Psoas muscle (tissue), 8 donors: ENCODE results near the gene PRKAG2. TPM values are rescaled to one million over a fixed set of nuclear protein-coding genes. Genes with fewer than 3 reads are reported as not detected.

ENCODE experiments used
- ATAC-seq, 4 donors: fragments of 200-7000 bp; cut with Tn5 transposase; one replicate each; pipeline ENCODE4 v1.9.1; 2020; ENCODE audit warnings: moderate library complexity in 3 of 4, mild to moderate bottlenecking in 2 of 4
- DNase-seq, 2 donors: peaks; one replicate each; pipeline ENCODE4 v3.0.0-alpha.2; 2020
- H3K27ac ChIP-seq: fragments of 200-600 bp; one replicate; pipeline ENCODE4 v1.8.0; 2022
- H3K27me3 ChIP-seq, 3 donors: fragments of 200-600 bp in 1 of 3; one replicate each; pipeline versions ENCODE4 v1.6.1 to v1.8.0; 2013 to 2022; ENCODE audit warnings: low read length in 2 of 3, mild to moderate bottlenecking in 2 of 3, moderate library complexity in 1 of 3; ENCODE audit not compliant: insufficient read depth in 3 of 3
- H3K36me3 ChIP-seq, 2 donors: fragments of 200-600 bp in 1 of 2; one replicate each; pipeline versions ENCODE4 v1.6.1 to v1.8.0; 2013 to 2022; ENCODE audit warnings: low read depth in 1 of 2, mild to moderate bottlenecking in 1 of 2, moderate library complexity in 1 of 2; ENCODE audit not compliant: insufficient read depth in 1 of 2
- H3K4me1 ChIP-seq: fragments of 200-600 bp; one replicate; pipeline ENCODE4 v1.8.0; 2022
- H3K4me3 ChIP-seq: fragments of 200-600 bp; one replicate; pipeline ENCODE4 v1.8.0; 2022; ENCODE audit warnings: mild to moderate bottlenecking
- H3K9me3 ChIP-seq: fragments of 200-600 bp; one replicate; pipeline ENCODE4 v1.8.0; 2022
- WGBS, 3 donors: extraction: QIAGEN DNeasy Blood & Tissue Kit; methylation state at CpG; one replicate each; pipeline versions ENCODE4 v1.1.6 to v1.1.7; 2013; 5-methylcytosine and 5-hydroxymethylcytosine counted together
- intact Hi-C, 2 donors: fragments of 100-400 bp; cut with DNase I; formaldehyde crosslinking; loops; one replicate each; pipeline versions ENCODE4 v1.11.0 to v1.14.2; 2022
- polyA plus RNA-seq, 3 donors: library from polyadenylated mRNA; stranded (reverse); fragments of 200-250 nt; gene quantifications; one replicate each; pipeline ENCODE4 v1.2.3, GENCODE V29; 2013
- total RNA-seq, 4 donors: library from RNA; stranded (reverse); fragmentation: NEBNext Ultra II Directional in 2 of 4; extraction: Animal tissue kit (Norgen Biotek cat#: 25700) in 2 of 4; gene quantifications; one replicate each; pipeline versions ENCODE4 v1.2.1 to v1.2.4, GENCODE V29; 2021 to 2023
- TF ChIP-seq, protein P1 (sequence below): fragments of 200-600 bp; IDR thresholded peaks from one replicate; pipeline ENCODE4 v1.8.0; 2022; ENCODE audit warnings: antibody characterized with exemption
- donor health status: healthy with polysubstance abuse.
- donor health status: DM: no; HTN: no; CAD: no; lungs with moderate emphysema.
- donor health status: Bipolar disorder and iron deficiency.
- donor health status: healthy.
- donor health status: DM: yes; HTN: yes; CAD: no.
- donor health status: DM: no; HTN: no; CAD: no.
- donor health status: DM: no; HTN: no; CAD: no.
- donor health status: DM: yes; HTN: yes; CAD: no.

Gene PRKAG2
- total and polyA plus RNA-seq, 7 donors = 9.3 to 143 (median 19.8) TPM

DNA sequence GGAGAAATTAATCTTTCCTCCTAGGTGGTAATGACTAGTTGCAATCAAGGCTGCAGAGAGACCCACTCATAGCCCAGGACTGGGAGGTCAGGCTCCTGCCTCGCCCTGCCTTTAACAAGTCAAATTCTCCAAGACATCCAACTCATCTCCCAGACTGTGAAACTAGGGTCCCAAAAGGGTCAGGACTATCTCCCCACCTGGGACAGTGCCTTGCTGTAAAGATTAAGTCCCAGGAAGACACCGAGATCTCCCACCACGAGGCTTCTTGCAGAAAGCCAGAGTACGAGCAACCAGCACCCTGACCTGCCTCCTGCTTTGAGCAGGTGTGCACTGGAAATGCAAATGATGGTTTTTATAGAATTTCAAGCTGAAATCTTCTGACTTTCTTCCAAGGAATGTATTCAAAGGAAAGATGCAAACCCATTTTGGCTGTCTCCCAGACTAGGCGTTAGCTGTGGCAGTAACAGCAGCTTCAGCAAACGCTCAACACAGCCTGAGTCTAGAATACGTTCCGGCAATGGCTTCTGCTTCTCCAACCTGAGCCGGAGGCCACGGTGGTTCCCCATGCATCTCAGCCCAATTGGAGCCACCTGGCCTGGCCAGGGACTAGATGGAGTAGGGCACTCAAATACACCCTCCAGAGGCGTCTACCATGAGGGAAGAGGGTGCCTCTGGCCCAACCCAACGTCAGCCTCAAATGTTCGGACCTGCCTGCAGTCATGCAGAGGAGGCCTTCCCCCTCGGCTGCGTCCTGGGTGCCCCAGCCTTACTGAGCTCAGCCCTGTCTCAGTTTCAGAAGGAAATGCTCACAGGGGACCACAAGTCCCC, 170.4 kb downstream of the PRKAG2 start:
- Histone ChIP-seq H3K4me3 (peak overlapping the region; percentile 35), H3K27me3 (no peaks in the 10 kb centered on the region), H3K4me1 (peaks cover 45% of the 10 kb centered on the region), H3K9me3 (no peaks in the 10 kb centered on the region), H3K36me3 (no peaks in the 10 kb centered on the region), H3K27ac (peak overlapping the region; percentile 47)
- DNase-seq (peak in 1 of 2 donors; percentile 15), ATAC-seq (no peak)
- TF ChIP-seq, protein P1, sequence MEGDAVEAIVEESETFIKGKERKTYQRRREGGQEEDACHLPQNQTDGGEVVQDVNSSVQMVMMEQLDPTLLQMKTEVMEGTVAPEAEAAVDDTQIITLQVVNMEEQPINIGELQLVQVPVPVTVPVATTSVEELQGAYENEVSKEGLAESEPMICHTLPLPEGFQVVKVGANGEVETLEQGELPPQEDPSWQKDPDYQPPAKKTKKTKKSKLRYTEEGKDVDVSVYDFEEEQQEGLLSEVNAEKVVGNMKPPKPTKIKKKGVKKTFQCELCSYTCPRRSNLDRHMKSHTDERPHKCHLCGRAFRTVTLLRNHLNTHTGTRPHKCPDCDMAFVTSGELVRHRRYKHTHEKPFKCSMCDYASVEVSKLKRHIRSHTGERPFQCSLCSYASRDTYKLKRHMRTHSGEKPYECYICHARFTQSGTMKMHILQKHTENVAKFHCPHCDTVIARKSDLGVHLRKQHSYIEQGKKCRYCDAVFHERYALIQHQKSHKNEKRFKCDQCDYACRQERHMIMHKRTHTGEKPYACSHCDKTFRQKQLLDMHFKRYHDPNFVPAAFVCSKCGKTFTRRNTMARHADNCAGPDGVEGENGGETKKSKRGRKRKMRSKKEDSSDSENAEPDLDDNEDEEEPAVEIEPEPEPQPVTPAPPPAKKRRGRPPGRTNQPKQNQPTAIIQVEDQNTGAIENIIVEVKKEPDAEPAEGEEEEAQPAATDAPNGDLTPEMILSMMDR = no peak
- intact Hi-C loops = loop anchor here in 1 of 2 donors (5.0 kb wide), 1 partner anchor 41 kb away; no protein-coding TSS in a partner anchor
- 83 to 94% (median 87%) methylated on average over 15 of the region's 15 CpGs for WGBS, 3 donors

DNA sequence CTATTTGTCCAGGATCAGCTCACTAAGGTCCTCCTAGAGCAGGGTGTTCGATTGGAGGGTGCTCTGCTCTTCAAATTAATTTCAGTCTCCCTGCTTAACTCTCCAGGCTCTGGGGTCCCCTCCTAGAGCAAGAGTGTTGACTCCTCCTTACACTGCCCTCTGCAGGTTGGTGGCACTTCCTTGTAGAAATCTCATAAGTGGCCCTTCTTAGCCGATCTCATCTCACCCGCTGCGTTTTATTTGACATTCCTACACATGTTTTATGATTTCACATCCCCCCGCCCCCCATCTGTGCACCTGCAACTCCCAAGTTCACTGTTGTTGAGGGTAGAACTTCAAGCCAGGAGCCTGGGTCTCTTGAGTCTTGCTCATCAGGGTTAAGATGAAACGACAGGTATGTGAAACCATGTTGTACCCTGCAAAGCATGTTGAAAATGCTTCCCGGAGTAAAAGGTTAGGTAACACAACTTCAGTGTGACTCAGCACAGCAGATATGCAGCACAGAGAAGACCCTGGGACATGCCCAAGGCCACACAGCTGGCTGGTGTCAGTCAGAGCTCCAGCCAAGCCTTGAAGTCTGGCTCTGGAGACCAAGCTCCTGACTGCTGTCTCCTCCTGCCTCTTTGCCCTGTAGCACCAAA, 171.2 kb downstream of the PRKAG2 start:
- Histone ChIP-seq H3K27ac (peak overlapping the region; percentile 47), H3K36me3 (no peaks in the 10 kb centered on the region), H3K4me3 (peak overlapping the region; percentile 35), H3K4me1 (peaks cover 45% of the 10 kb centered on the region), H3K27me3 (no peaks in the 10 kb centered on the region), H3K9me3 (no peaks in the 10 kb centered on the region)
- TF ChIP-seq, protein P1 = peak; percentile 42
- peak; percentile 59 to 76 for DNase-seq
- peak; percentile 79 to 88 (median 83) for ATAC-seq
- intact Hi-C loops = loop anchor here in 1 of 2 donors (5.0 kb wide), 1 partner anchor 42 kb away; no protein-coding TSS in a partner anchor
- 12 to 28% (median 21%) methylated on average over 7 of the region's 7 CpGs for WGBS, 3 donors

DNA sequence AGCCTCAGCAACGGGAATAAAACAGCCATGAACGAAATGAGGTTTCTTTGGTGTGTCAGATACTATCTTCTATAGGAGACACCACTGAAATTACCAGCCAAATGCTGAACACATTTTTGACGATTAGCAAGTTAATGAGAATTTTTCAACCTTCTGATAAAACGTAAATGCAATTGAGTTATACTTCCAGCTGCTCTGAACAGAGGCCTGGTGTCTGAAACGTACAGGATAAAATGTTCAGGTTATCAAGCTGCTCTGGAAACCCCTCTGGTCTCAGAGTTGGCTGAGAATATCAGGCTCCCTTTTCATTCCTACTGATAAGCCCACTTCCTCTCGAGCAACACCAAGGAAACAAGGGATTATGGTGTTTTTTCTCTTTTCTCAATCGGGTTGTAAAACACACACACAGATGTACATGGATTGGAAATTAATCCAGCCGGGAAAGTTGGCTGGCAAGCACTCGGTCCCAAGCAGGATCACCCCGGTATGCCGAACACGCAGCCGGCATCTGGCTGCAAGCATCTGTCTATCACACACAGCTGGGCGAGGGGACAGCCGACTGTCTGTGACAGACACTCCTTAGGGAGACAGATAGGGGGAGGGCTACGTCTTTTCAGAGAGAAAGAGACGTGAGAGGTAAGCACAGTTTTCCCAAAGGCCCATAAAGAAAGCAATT, 171.8 kb downstream of the PRKAG2 start:
- Histone ChIP-seq H3K4me3 (peak overlapping the region; percentile 35), H3K9me3 (no peaks in the 10 kb centered on the region), H3K27me3 (no peaks in the 10 kb centered on the region), H3K36me3 (no peaks in the 10 kb centered on the region), H3K27ac (peak overlapping the region; percentile 47), H3K4me1 (peaks cover 45% of the 10 kb centered on the region)
- DNase-seq = no peak
- TF ChIP-seq, protein P1 = no peak
- WGBS, 3 donors = 45 to 66% (median 54%) methylated on average over 17 of the region's 17 CpGs
- intact Hi-C loops = loop anchor here in 1 of 2 donors (5.0 kb wide), 1 partner anchor 42 kb away; no protein-coding TSS in a partner anchor
- peak in 1 of 4 donors; percentile 1 for ATAC-seq

DNA sequence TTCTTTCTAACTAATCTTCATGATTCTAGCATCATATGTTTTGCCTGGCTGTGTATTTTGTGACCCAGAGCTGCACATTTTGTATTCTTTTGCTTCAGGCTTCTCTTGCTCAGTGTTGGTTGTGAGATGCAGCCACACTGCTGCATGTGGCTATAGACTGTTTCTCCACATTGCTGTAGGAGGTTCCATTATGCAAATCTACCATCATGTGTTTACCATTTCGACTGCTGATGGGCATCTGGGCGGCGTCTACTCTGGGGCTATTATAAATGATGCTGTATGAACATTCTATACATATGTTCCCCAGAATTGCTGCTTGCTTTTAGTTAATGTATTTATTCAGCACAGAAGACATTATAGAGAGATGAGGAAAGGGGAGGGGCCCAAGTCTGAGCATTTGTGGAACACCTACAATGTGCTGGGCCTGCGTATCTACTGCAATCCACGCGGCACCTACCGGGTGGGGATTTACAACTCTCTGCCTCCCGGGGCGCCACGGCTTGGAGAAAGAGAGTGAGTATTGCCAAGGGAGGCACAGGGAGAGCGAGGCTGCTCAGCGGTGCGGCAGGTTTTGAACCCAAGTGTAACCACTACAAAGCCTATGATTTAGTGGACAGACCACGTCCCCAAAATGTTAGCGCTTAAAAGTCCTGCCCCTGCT, 172.5 kb downstream of the PRKAG2 start:
- ATAC-seq (no peak), DNase-seq (peak in 1 of 2 donors; percentile 35)
- TF ChIP-seq, protein P1 = no peak
- Histone ChIP-seq H3K4me1 (peaks cover 45% of the 10 kb centered on the region), H3K9me3 (no peaks in the 10 kb centered on the region), H3K36me3 (no peaks in the 10 kb centered on the region), H3K27ac (no peak overlapping the region), H3K4me3 (no peak overlapping the region), H3K27me3 (no peaks in the 10 kb centered on the region)
- intact Hi-C loops = no loop called here
- 95% methylated on average over 15 of the region's 15 CpGs for WGBS, 3 donors
